Body of pancreas (tissue), 4 donors: ENCODE data around the gene P2RX6. TPM values are rescaled to one million over a fixed set of nuclear protein-coding genes. Genes with fewer than 3 reads are reported as not detected.
A peak's percentile ranks its signal among the peaks of the same experiment; 100 is the strongest.

Source experiments
- ATAC-seq: fragments of 150-250 bp; one replicate; pipeline ENCODE4 v1.9.1; 2016
- DNase-seq, 4 donors: peaks; one replicate each; pipeline ENCODE4 v3.0.0-alpha.2; 2019
- H3K27ac ChIP-seq, 4 donors: fragments of 200-600 bp; sonication (generic); 1 replicate in 3 of 4; 2 replicates in 1 of 4; pipeline versions ENCODE4 v1.5.1 to v1.6.1; 2016 to 2019; ENCODE audit warnings: mild to moderate bottlenecking in 1 of 4, mixed read lengths in 1 of 4, moderate library complexity in 1 of 4
- H3K27me3 ChIP-seq, 2 donors: fragments of 200-600 bp; sonication (generic); one replicate each; pipeline ENCODE4 v1.6.0; 2016; ENCODE audit warnings: mild to moderate bottlenecking in 1 of 2
- H3K36me3 ChIP-seq, 2 donors: fragments of 200-600 bp; sonication (generic); replicated peaks in 1 of 2; 2 replicates each; pipeline ENCODE4 v1.5.1; 2016; ENCODE audit warnings: low read depth in 2 of 2; ENCODE audit not compliant: insufficient read depth in 1 of 2
- H3K4me1 ChIP-seq: fragments of 200-600 bp; sonication (generic); one replicate; pipeline ENCODE4 v1.6.0; 2016
- H3K4me3 ChIP-seq, 2 donors: fragments of 200-600 bp; sonication (generic); 1 replicate in 1 of 2; 2 replicates in 1 of 2; pipeline ENCODE4 v1.5.1; 2016 to 2019
- H3K9me3 ChIP-seq, 3 donors: fragments of 200-600 bp; sonication (generic); 1 replicate in 2 of 3; 2 replicates in 1 of 3; pipeline ENCODE4 v1.5.1; 2016
- POLR2A ChIP-seq, 3 donors: fragments of 450-650 bp; IDR thresholded peaks; one replicate each; pipeline ENCODE4 v1.6.1; 2016; ENCODE audit warnings: antibody characterized with exemption in 3 of 3, mild to moderate bottlenecking in 2 of 3
- WGBS, 2 donors: methylation state at CpG; one replicate each; pipeline ENCODE4 v1.1.5; 2017; 5-methylcytosine and 5-hydroxymethylcytosine counted together
- intact Hi-C: fragments of 100-400 bp; cut with DNase I; formaldehyde crosslinking; loops from one replicate; pipeline ENCODE4 v1.15.1; 2023
- total RNA-seq, 2 donors: library from RNA; depleted of rRNA; stranded (reverse); fragments of >200 nt; gene quantifications; one replicate each; pipeline ENCODE4 v1.1.0, GENCODE V29; 2016
- TF ChIP-seq, protein P1 (sequence below), 7 experiments: fragments of 450-650 bp in 4 of 7; fragments of 200-600 bp in 3 of 7; sonication (generic) in 3 of 7; IDR thresholded peaks; one replicate each; pipeline ENCODE4 v1.5.1; 2016 to 2019; ENCODE audit warnings: antibody characterized with exemption in 7 of 7

The P2RX6 gene
- total RNA-seq, 2 donors from 2014 or later: not detected

GRCh38 chr22:21010426-21011113, 4.4 kb upstream of the P2RX6 start:
- Histone ChIP-seq H3K27ac (no peak overlapping the region), H3K4me1 (peaks cover 16% of the 10 kb centered on the region), H3K9me3 (no peaks in the 10 kb centered on the region), H3K27me3 (no peaks in the 10 kb centered on the region), H3K36me3 (no peaks in the 10 kb centered on the region), H3K4me3 (no peak overlapping the region)
- DNase-seq (no peak), ATAC-seq (no peak)
- no peak for TF ChIP-seq POLR2A (IDR thresholded peaks at IDR 0.05)
- TF ChIP-seq, protein P1, sequence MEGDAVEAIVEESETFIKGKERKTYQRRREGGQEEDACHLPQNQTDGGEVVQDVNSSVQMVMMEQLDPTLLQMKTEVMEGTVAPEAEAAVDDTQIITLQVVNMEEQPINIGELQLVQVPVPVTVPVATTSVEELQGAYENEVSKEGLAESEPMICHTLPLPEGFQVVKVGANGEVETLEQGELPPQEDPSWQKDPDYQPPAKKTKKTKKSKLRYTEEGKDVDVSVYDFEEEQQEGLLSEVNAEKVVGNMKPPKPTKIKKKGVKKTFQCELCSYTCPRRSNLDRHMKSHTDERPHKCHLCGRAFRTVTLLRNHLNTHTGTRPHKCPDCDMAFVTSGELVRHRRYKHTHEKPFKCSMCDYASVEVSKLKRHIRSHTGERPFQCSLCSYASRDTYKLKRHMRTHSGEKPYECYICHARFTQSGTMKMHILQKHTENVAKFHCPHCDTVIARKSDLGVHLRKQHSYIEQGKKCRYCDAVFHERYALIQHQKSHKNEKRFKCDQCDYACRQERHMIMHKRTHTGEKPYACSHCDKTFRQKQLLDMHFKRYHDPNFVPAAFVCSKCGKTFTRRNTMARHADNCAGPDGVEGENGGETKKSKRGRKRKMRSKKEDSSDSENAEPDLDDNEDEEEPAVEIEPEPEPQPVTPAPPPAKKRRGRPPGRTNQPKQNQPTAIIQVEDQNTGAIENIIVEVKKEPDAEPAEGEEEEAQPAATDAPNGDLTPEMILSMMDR (IDR thresholded peaks at IDR 0.05): no peak
- WGBS, 2 donors: 72 to 89% methylated on average over 3 of the region's 3 CpGs
- intact Hi-C loops: loop anchor here (10.0 kb wide), 1 partner anchor 46 kb away; the partner anchor contains the start of gene AIFM3

DNA sequence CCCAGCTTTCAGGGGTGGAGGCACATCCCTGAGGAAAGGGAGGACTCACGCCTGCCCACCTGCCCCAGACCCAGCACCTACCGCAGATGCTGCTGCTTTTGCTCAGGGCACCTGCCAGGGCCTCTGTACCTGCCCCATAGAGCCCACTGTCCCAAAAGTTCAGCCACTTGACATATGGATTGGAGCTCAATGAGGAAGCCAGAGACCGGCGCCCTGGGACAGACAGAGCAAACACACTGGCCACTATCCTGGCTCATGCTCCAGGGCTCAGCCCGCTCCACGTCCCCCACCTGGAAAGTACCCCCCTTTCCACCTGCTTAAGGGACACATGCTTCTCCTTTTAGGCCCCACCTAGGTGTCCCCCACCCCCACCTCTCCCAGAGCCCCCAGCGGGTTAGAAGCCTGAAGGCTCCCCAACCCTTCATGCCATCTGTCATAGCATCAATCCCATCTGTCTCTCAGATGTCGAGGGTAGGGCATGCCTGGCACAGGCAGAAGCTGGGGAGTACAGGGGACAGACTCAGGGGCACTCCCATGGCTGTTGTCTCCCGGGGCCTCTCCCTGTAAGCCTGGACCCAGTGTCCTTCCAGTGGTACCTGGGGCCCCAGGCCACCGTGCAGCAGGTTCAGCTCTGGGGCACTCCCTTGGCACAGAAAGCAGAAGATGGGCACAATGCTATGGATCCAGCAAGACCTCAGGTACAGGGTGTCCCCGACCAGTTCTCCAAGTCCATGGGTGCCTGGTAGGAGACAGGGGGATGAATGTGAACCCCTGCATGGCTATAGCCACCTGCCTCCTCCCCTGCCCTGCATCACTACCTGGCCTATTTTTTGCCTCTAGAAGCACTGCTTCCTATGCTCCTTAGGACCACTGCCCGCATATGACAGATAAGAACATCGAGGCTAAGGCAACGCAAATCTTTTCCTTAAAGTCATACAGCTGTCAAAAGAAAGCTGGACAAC, 2.2 kb upstream of the P2RX6 start:
- intact Hi-C loops: loop anchor here (10.0 kb wide), 1 partner anchor 48 kb away; the partner anchor contains the start of gene AIFM3
- ATAC-seq (no peak), DNase-seq (no peak)
- no peaks in the 10 kb centered on the region for H3K27me3 ChIP-seq
- WGBS, 2 donors: 72 to 76% methylated on average over 10 to 14 of the region's 14 CpGs
- H3K4me3 ChIP-seq: no peak overlapping the region
- peaks cover 16% of the 10 kb centered on the region for H3K4me1 ChIP-seq
- no peak overlapping the region for H3K27ac ChIP-seq
- no peaks in the 10 kb centered on the region for H3K36me3 ChIP-seq
- no peak for TF ChIP-seq POLR2A (IDR thresholded peaks at IDR 0.05)
- TF ChIP-seq, protein P1 (IDR thresholded peaks at IDR 0.05): no peak
- H3K9me3 ChIP-seq: no peaks in the 10 kb centered on the region

DNA sequence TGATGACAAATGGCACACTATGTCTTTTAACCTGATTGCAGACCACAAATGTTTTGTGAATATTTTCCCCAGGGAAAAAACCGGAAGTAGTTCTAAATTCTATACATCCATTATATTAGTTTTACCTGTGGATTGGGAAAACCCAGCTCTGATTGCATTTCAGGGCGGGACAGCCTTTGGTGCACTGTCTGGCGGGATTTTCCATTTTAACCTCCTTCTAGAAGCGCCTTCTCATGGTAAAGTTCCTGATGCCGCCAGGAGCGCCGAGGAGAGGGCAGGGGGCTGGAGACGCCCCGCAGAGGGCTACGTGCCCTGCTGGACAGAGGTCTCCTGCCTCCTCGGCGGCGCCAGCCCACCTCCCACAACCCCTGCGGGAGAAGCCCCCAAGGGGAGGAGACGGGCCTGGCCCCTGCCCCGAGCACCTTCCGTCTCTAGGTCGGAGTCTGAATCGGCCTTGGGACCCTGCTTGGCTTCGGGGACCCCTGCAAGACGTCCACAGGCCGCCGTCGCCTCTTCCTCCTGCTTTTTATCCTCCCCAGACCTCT, 1.2 kb upstream of the P2RX6 start:
- Histone ChIP-seq H3K4me1 (peaks cover 16% of the 10 kb centered on the region), H3K36me3 (no peaks in the 10 kb centered on the region), H3K27ac (peak overlapping the region in 2 of 4 donors; percentile 21 to 46), H3K9me3 (no peaks in the 10 kb centered on the region), H3K4me3 (no peak overlapping the region), H3K27me3 (no peaks in the 10 kb centered on the region)
- ATAC-seq: no peak
- no peak for DNase-seq
- 18 to 59% methylated on average over 5 to 24 of the region's 24 CpGs for WGBS, 2 donors
- intact Hi-C loops: loop anchor here (10.0 kb wide), 1 partner anchor 49 kb away; the partner anchor contains the start of gene AIFM3
- TF ChIP-seq, protein P1 (IDR thresholded peaks at IDR 0.05): no peak
- TF ChIP-seq POLR2A (IDR thresholded peaks at IDR 0.05): no peak

DNA sequence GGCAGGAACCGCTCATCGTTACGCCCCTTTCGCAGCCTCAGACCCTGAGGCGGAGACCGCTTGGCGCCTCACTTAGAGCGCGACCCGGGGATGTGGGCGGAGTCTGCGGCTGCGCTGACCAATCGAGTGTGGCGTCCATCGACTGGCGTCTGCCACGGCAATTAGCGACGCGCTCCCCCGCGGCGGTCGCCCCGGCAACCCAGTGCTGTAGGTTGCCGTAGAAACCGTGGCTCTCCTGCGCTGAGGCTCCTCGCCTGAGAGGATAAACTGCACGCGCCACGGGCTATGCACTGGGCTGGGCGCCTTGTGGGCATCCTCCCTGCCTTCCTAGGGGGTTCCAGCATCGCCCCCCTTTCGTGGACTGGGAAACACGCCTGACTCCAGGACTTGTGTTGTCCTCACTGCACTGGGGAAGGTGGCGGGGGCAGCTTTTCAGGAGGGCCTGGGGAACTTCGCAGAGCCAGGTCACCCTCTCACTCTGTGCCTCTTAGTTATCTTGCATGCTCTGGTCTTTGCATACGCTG, 701 bp upstream of the P2RX6 start:
- WGBS, 2 donors: 1 to 20% methylated on average over 3 to 40 of the region's 40 CpGs
- intact Hi-C loops: loop anchor here (10.0 kb wide), 1 partner anchor 49 kb away; the partner anchor contains the start of gene AIFM3
- Histone ChIP-seq H3K36me3 (no peaks in the 10 kb centered on the region), H3K27ac (peak overlapping the region in 3 of 4 donors; percentile 21 to 46 (median 30)), H3K4me1 (peaks cover 16% of the 10 kb centered on the region), H3K4me3 (no peak overlapping the region), H3K27me3 (no peaks in the 10 kb centered on the region), H3K9me3 (no peaks in the 10 kb centered on the region)
- DNase-seq (peak; percentile 62 to 84 (median 80)), ATAC-seq (peak; percentile 83)
- TF ChIP-seq, protein P1 (IDR thresholded peaks at IDR 0.05): no peak
- TF ChIP-seq POLR2A (IDR thresholded peaks at IDR 0.05): no peak
